Endothelial cell of umbilical vein (primary cell): ENCODE data around the gene LRG1. TPM values are rescaled to one million over a fixed set of nuclear protein-coding genes. Genes with fewer than 3 reads are reported as not detected.

ENCODE experiments used
- BruUV-seq: library from RNA; stranded (reverse); fragments of 400-500 nt; replicated peaks from 2 replicates; lab custom pipeline; 2021; lab: Mats Ljungman, UMichigan
- CTCF ChIA-PET: fragments of 300-600, 350-600 bp; sonication (Branson Sonifier 250); formaldehyde crosslinking; loops from one replicate; lab custom pipeline; 2021; ENCODE audit warnings: antibody characterized with exemption, inconsistent platforms; lab: Charles Lee
- POLR2A ChIA-PET: fragments of 300-600, 350-600 bp; sonication (Branson Sonifier 250); formaldehyde crosslinking; loops from one replicate; lab custom pipeline; 2021; ENCODE audit warnings: antibody characterized with exemption, inconsistent platforms; lab: Charles Lee
- DNase-seq: peaks from one replicate; pipeline ENCODE4 v3.0.0-alpha.2; 2011; ENCODE audit warnings: low read depth, low spot score
- FAIRE-seq: peaks from 2 replicates; lab custom pipeline; 2011; peaks lifted over from hg19 to GRCh38; lab: Jason Lieb, UNC
- H2AFZ ChIP-seq: 2 replicates; pipeline ENCODE4 v1.6.0; 2012; ENCODE audit warnings: low read depth, low read length, control low read depth, inconsistent platforms
- H3K27ac ChIP-seq: 2 replicates; pipeline ENCODE4 v1.5.1; 2011; ENCODE audit warnings: low read depth, mild to moderate bottlenecking, control low read depth, low read length, moderate library complexity; ENCODE audit not compliant: insufficient read depth
- H3K27me3 ChIP-seq, 2 experiments: 2 replicates each; pipeline versions ENCODE4 v1.6.0 to v1.6.1; 2011; ENCODE audit warnings: low read length in 2 of 2, mixed read lengths in 1 of 2; ENCODE audit not compliant: control insufficient read depth in 2 of 2, insufficient read depth in 2 of 2
- H3K36me3 ChIP-seq, 2 experiments: 2 replicates in 1 of 2; 3 replicates in 1 of 2; pipeline ENCODE4 v1.5.1; 2011; ENCODE audit warnings: low read length in 2 of 2, mild to moderate bottlenecking in 1 of 2, moderate library complexity in 1 of 2; ENCODE audit not compliant: control insufficient read depth in 2 of 2, insufficient read depth in 2 of 2; ENCODE audit errors: extremely low read depth in 1 of 2
- H3K4me1 ChIP-seq: 3 replicates; pipeline ENCODE4 v1.5.1; 2011; ENCODE audit warnings: mild to moderate bottlenecking, low read length; ENCODE audit not compliant: control insufficient read depth, insufficient read depth; ENCODE audit errors: extremely low read depth
- H3K4me2 ChIP-seq: 2 replicates; pipeline ENCODE4 v1.6.1; 2011; ENCODE audit warnings: low read length, control low read depth, mixed read lengths; ENCODE audit not compliant: insufficient read depth
- H3K4me3 ChIP-seq, 3 experiments: fragments of 200-600 bp in 1 of 3; sonication (generic), shearing (Covaris generic) in 1 of 3; replicated peaks in 1 of 3; 2 replicates each; pipeline ENCODE4 v1.5.1; 2011 to 2016; ENCODE audit warnings: control low read depth in 3 of 3, low read length in 3 of 3, mild to moderate bottlenecking in 2 of 3, inconsistent platforms in 1 of 3, low read depth in 1 of 3, moderate library complexity in 1 of 3; ENCODE audit not compliant: insufficient read depth in 1 of 3
- H3K79me2 ChIP-seq: 2 replicates; pipeline ENCODE4 v1.6.0; 2012; ENCODE audit warnings: low read length, inconsistent platforms; ENCODE audit not compliant: control insufficient read depth, insufficient read depth
- H3K9ac ChIP-seq: replicated peaks from 2 replicates; pipeline ENCODE3; 2011; ENCODE audit warnings: low read length, control low read depth; ENCODE audit not compliant: insufficient read depth; ENCODE audit errors: extremely low read depth
- H3K9me1 ChIP-seq: replicated peaks from 3 replicates; pipeline ENCODE4 v1.6.0; 2011; ENCODE audit warnings: mild to moderate bottlenecking, low read length; ENCODE audit not compliant: control insufficient read depth, insufficient read depth; ENCODE audit errors: extremely low read depth
- H3K9me3 ChIP-seq: replicated peaks from 2 replicates; pipeline ENCODE4 v1.5.1; 2012; ENCODE audit warnings: low read length, inconsistent platforms; ENCODE audit not compliant: control insufficient read depth, insufficient read depth
- H4K20me1 ChIP-seq: replicated peaks from 2 replicates; pipeline ENCODE3; 2011; ENCODE audit warnings: mild to moderate bottlenecking, low read length; ENCODE audit not compliant: control insufficient read depth, insufficient read depth; ENCODE audit errors: extremely low read depth
- EZH2 ChIP-seq: IDR thresholded peaks from 2 replicates; pipeline ENCODE4 v1.6.1; 2012; ENCODE audit warnings: borderline replicate concordance, low read depth, mild to moderate bottlenecking, moderate library complexity, low read length, inconsistent platforms; ENCODE audit not compliant: severe bottlenecking
- GATA2 ChIP-seq: IDR thresholded peaks from 2 replicates; pipeline ENCODE4 v1.7.0; 2011; ENCODE audit warnings: low read depth, mild to moderate bottlenecking, moderate library complexity, mixed read lengths, low read length; ENCODE audit not compliant: insufficient read length, insufficient read depth
- JUN ChIP-seq: IDR thresholded peaks from 2 replicates; pipeline ENCODE4 v1.6.1; 2011; ENCODE audit warnings: borderline replicate concordance, low read depth; ENCODE audit not compliant: insufficient read length, insufficient read depth
- MYC ChIP-seq: IDR thresholded peaks from one replicate; pipeline ENCODE4 v1.6.1; 2011; ENCODE audit warnings: mild to moderate bottlenecking, low read depth, low read length
- dilution Hi-C: fragments of 300-500 bp; cut with MboI; formaldehyde crosslinking; loops from one replicate; pipeline ENCODE4 v1.15.0; 2019; ENCODE audit warnings: low sequenced_read_pairs; ENCODE audit not compliant: extremely low pct_ligation_motif_present
- intact Hi-C: fragments of 100-400 bp; cut with micrococcal nuclease; formaldehyde crosslinking; loops from one replicate; pipeline ENCODE4 v1.10.0; 2022
- polyA plus RNA-seq, 4 experiments: library from polyadenylated mRNA; depleted of rRNA in 3 of 4; stranded (reverse) in 3 of 4; unstranded in 1 of 4; fragments of >200 nt; gene quantifications; 2 replicates each; pipeline versions ENCODE4 v1.2.1 to v1.2.3, GENCODE V29; 2011 to 2012; ENCODE audit warnings: missing spikeins in 1 of 4
- total RNA-seq: library from RNA; stranded (reverse); gene quantifications from 2 replicates; pipeline ENCODE4 v1.2.3, GENCODE V29; 2021
- TF ChIP-seq, protein P1 (sequence below): IDR thresholded peaks from 2 replicates; pipeline ENCODE4 v1.6.1; 2011; ENCODE audit not compliant: insufficient read depth, insufficient read length

The LRG1 gene
- total and polyA plus RNA-seq, 2 donors (not counting 3 experiments of a cell fraction or from before 2014, with no cell fraction given): 0.21 to 0.31 TPM

DNA sequence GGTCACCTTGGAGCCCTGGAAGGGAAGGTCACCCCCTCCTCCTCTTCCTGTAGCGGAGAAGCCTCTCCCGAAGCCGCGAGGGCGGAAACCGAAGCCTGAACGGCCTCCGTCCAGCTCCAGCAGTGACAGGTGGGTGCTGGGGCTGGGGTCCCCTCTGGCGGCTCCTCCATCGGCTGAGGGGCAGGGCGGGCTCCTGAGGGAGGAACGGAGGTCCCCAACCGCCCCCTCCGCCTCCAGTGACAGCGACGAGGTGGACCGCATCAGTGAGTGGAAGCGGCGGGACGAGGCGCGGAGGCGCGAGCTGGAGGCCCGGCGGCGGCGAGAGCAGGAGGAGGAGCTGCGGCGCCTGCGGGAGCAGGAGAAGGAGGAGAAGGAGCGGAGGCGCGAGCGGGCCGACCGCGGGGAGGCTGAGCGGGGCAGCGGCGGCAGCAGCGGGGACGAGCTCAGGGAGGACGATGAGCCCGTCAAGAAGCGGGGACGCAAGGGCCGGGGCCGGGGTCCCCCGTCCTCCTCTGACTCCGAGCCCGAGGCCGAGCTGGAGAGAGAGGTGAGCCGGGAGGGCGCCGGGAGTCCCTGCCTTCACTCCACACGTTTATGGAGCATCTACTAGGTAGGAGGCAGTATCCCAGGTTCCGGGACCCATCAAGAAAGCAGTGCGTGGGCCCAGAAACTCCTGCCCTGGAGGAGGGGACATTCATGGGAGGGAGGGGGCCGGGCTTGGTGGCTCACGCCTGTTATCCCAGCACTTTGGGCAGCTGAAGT is 45.7 kb downstream of the LRG1 start:
- CTCF ChIA-PET: interaction anchor here (0.7 to 1.2 kb wide), 2 partner anchors 15 to 227 kb away, joined by 3 to 4 read pairs; no protein-coding TSS in a partner anchor
- Histone ChIP-seq H3K9me3 (no peaks in the 10 kb centered on the region), H3K27me3 (no peaks in the 10 kb centered on the region), H3K4me3 (no peak overlapping the region), H3K79me2 (no peaks in the 10 kb centered on the region), H3K27ac (no peak overlapping the region), H3K4me1 (no peaks in the 10 kb centered on the region), H2AFZ (no peak overlapping the region), H3K9me1 (no peaks in the 10 kb centered on the region), H4K20me1 (no peaks in the 10 kb centered on the region), H3K9ac (no peak overlapping the region), H3K36me3 (peaks cover 2 to 50% of the 10 kb centered on the region in 2 experiments), H3K4me2 (no peak overlapping the region)
- FAIRE-seq: no peak
- dilution Hi-C loops (no loop called here), intact Hi-C loops (no loop called here)
- TF ChIP-seq GATA2 (no peak), MYC (no peak), EZH2 (no peak), JUN (no peak)
- TF ChIP-seq, protein P1, sequence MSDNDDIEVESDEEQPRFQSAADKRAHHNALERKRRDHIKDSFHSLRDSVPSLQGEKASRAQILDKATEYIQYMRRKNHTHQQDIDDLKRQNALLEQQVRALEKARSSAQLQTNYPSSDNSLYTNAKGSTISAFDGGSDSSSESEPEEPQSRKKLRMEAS: no peak
- POLR2A ChIA-PET: no interaction called here
- no peak for DNase-seq
- BruUV-seq: no TSS peak
